Activated CD4-positive, alpha-beta T cell treated with anti-CD3 and anti-CD28 coated beads for 4 hours (primary cell): ENCODE measurements around the gene HECW1.
"Not testable (repeated sequence)": the region's sequence is repeated elsewhere in the genome, so short reads cannot be mapped to it uniquely, and the experiment has no call there.

Experiments used
- DNase-seq, 2 donors: peaks; one replicate each; pipeline ENCODE4 v3.0.0-alpha.2; 2020

The HECW1 gene

DNA sequence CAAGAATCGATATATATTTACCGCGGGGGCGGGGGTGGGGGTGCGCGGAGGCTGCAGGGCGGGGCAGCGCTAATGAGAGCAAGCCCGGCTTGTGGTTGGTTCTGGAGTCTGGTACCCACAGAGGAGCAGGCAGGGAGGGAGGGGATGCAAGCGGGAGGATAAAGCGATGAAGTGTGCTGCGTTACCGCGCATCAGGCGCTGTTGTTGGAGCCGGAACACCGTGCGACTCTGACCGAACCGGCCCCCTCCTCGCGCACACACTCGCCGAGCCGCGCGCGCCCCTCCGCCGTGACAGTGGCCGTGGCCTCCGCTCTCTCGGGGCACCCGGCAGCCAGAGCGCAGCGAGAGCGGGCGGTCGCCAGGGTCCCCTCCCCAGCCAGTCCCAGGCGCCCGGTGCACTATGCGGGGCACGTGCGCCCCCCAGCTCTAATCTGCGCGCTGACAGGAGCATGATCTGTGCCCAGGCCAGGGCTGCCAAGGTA lies at the start of gene HECW1:
HECW1 (plus strand) TSS at position 189 of the 482 bp plus-strand sequence. CDS start 131,259 bp downstream, outside the sequence.
- DNase-seq = no peak

DNA sequence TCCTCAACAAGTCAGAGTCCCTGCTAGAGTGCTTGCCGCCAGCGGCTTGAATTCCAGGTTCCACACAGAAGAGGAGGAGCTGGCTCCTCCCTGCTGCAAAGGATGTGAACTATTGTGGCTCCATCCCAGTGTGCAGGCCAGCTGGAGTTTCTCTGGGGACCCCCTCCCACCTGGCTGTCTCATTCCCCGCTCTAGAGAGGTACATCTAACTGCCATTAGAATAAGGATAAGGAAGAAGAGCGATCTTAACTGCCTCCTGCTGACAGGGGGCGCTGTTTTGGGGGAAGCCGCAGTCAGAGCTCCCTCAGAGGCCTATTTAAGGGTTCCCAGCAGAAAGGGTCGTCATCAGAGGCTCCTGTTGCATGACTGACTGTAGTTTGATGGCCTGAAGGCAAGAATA lies 40.8 kb upstream of the HECW1 start:
- no peak for DNase-seq

- DNase-seq = no peak
Observed at GRCh38 chr7:43072530-43072929, 39.9 kb upstream of the HECW1 start.

GRCh38 chr7:43073811-43074210 lies 38.6 kb upstream of the HECW1 start:
- not testable (repeated sequence) for DNase-seq

GRCh38 chr7:43076189-43076605 lies 36.2 kb upstream of the HECW1 start:
- DNase-seq = no peak

GRCh38 chr7:43076606-43077005 lies 35.8 kb upstream of the HECW1 start:
- DNase-seq = no peak

DNA sequence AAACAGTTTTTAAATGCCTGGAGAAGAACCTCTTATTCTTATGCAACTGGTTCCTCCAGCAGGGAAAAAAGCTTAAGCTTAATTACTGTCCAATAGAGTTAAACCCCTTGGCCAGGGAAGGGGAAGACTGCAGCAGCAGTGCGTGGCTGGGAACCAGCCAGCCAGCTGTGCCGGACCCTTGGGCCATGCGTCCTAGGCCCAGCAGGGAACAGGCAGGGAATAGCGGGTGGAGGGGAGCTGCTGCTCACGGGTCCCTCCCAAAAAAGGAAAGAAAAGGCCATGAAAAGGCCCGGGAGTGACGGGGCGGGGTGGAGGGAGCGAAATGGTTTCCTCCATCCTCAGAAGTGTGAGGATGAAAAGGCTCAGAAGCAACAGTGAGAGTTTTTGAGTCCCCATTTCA lies 35.2 kb upstream of the HECW1 start:
- DNase-seq = no peak

DNA sequence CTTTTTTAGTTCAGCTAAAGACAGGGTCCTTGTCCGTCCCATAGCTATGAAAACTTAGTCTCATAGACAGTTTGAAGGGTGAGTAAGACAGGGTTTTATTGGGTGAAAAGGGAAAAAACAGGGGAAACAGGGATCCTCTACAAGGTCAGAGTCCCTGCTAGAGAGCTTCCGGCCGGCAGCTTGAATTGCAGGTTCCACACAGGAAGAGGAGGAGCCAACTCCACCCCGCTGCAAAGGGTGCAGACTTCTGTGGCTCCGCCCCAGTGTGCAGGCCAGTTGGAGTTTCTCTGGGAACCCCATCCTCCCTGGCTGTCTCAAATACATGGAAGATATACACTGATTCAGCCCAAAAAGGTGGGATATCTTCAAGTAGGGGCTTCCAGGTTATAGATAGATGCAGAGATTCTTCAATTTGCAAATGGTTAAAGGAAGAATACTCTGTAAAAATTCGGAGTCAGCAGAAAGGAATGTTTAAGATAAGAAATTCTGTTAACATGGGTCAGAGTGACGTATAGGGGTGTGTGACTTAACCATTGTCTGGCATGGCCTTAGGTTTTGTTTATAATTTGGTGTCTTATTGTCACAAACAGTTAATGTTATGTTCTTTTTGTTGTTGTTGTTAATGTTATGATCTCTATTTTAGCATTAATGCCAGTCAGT lies 34.6 kb upstream of the HECW1 start:
- DNase-seq = no peak

DNA sequence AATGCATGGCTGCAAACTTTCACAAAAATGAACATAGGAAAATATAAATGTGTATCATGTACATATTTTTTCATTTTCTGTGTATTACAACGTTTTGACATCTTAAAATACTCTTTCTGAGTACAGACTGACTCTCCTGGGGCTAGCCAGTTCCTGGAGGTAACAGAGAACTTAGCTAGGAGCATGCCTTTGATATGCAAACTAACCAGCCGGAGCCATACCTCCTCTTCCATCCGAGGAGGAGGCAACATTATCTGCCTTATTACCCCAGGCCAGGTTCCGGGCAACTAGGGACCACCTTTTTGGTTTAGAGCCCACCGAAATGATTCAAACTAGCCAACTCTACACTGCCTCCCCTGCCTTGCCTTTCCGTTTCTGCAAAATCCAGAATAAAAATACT lies 33.7 kb upstream of the HECW1 start:
- no peak for DNase-seq

- no peak for DNase-seq
Observed at GRCh38 chr7:43081603-43082002, 30.8 kb upstream of the HECW1 start.

- no peak for DNase-seq
Observed at GRCh38 chr7:43083106-43083505, 29.3 kb upstream of the HECW1 start.

DNA sequence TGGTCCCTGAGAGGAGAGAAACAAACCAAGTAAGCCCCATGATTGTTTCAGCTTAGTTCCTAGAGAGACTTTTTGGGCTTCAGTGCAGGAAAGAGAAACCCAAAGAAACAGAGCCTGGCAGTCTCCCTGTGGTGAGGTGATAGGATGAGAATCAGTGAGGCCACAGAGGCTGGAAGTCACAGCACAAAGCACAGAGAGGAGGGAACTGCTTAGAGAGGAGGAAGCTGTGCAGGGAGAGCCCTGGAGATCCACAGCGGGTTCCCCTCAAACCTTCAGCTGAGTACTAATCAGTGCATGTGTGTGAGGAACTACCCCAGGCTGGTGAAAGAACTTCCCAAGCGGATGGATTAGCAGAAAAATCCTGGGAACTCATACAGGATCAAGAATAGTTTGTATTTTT lies 27.4 kb upstream of the HECW1 start:
- DNase-seq = no peak

GRCh38 chr7:43085992-43086391 lies 26.5 kb upstream of the HECW1 start:
- DNase-seq = no peak

- DNase-seq = no peak
Observed at GRCh38 chr7:43092819-43093218, 19.6 kb upstream of the HECW1 start.

- no peak for DNase-seq
Observed at GRCh38 chr7:43096875-43097274, 15.6 kb upstream of the HECW1 start.

- DNase-seq = no peak
Observed at GRCh38 chr7:43099750-43100149, 12.7 kb upstream of the HECW1 start.

- DNase-seq = no peak
Observed at GRCh38 chr7:43104874-43105520, 7.5 kb upstream of the HECW1 start.

DNA sequence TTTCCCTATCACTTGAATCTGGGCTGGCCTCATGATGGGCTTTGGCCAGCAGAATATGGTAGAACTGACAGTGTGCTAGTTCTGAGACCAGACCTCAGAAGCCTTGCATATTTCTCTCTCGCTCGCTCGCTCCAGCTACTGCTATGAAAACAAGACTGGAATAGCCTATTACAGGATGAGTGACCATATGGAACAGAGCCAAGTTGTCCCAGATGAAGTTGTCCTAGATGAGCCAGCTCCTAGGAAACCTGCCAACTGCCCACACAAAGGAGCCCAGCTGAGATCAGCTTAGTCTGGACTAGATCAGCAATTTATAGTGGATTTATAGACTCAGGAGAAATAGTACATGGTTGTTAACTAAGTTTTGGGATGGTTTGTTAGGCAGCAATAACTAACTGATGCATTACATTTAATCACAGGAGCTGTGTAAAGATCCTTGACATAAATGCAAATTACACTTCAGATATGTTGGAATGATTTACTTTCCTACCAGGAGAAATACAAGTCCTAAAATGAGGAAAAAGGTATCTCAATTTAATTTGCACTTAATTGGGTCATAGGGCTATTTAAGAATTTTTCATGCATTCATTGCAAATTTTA lies 6.8 kb upstream of the HECW1 start:
- DNase-seq = no peak

GRCh38 chr7:43108255-43109011 lies 4.0 kb upstream of the HECW1 start:
- peak; percentile 5 to 24 for DNase-seq

GRCh38 chr7:43110791-43111535 lies 1.5 kb upstream of the HECW1 start:
- DNase-seq = no peak

GRCh38 chr7:43111630-43112458 lies 603 bp upstream of the HECW1 start:
- DNase-seq = no peak
